ENCODE data around the gene TUBGCP6.
A peak's percentile ranks its signal among the peaks of the same experiment; 100 is the strongest.

Gene TUBGCP6

GRCh38 chr22:50262973-50263617 lies 18.3 kb upstream of the TUBGCP6 start:
- in situ Hi-C loops (cut with MboI; ENCODE audit: low sequenced_read_pairs), result no loop called here
- Histone ChIP-seq H3K27me3 (ENCODE audit: low read depth) (no peaks in the 10 kb centered on the region), H3K36me3 (replicated peaks) (peaks cover 9% of the 10 kb centered on the region), H3K9me3 (no peaks in the 10 kb centered on the region), H3K4me3 (no peak overlapping the region), H3K4me1 (peaks cover 10% of the 10 kb centered on the region)
- DNase-seq (ENCODE audit: low spot score in 2 of 2), result no peak

- Histone ChIP-seq H3K4me1 (peaks cover 10% of the 10 kb centered on the region), H3K4me3 (no peak overlapping the region), H3K27me3 (ENCODE audit: low read depth) (no peaks in the 10 kb centered on the region), H3K36me3 (replicated peaks) (peaks cover 13% of the 10 kb centered on the region), H3K9me3 (no peaks in the 10 kb centered on the region)
- no peak for DNase-seq (ENCODE audit: low spot score in 2 of 2)
- in situ Hi-C loops (cut with MboI; ENCODE audit: low sequenced_read_pairs), result no loop called here
These were observed 17.7 kb upstream of the TUBGCP6 start for GRCh38 chr22:50262460-50262911.

GRCh38 chr22:50261615-50262459 lies 17.0 kb upstream of the TUBGCP6 start, which contains the start of gene MAPK12:
TSS of gene MAPK12 (minus strand) at chr22:50261683. CDS start at chr22:50261509, 174 bp downstream.
- peaks cover 10% of the 10 kb centered on the region for H3K4me1 ChIP-seq
- peaks cover 18% of the 10 kb centered on the region for H3K36me3 ChIP-seq (replicated peaks)
- peak within 1 kb of the TSS; percentile 74 for H3K4me3 ChIP-seq
- H3K9me3 ChIP-seq, result no peaks in the 10 kb centered on the region
- H3K27me3 ChIP-seq (ENCODE audit: low read depth), result no peaks in the 10 kb centered on the region
- in situ Hi-C loops (cut with MboI; ENCODE audit: low sequenced_read_pairs), result no loop called here
- peak; percentile 45 to 74 for DNase-seq (ENCODE audit: low spot score in 2 of 2)

- in situ Hi-C loops (cut with MboI; ENCODE audit: low sequenced_read_pairs), result no loop called here
- H3K9me3 ChIP-seq, result no peaks in the 10 kb centered on the region
- H3K36me3 ChIP-seq (replicated peaks), result peaks cover 25% of the 10 kb centered on the region
- H3K4me3 ChIP-seq, result peak overlapping the region; percentile 74
- no peaks in the 10 kb centered on the region for H3K27me3 ChIP-seq (ENCODE audit: low read depth)
- H3K4me1 ChIP-seq, result peaks cover 10% of the 10 kb centered on the region
- peak; percentile 22 to 58 for DNase-seq (ENCODE audit: low spot score in 2 of 2)
These were observed 16.2 kb upstream of the TUBGCP6 start for GRCh38 chr22:50260801-50261614.

- in situ Hi-C loops (cut with MboI; ENCODE audit: low sequenced_read_pairs), result no loop called here
- Histone ChIP-seq H3K9me3 (no peaks in the 10 kb centered on the region), H3K36me3 (replicated peaks) (peaks cover 27% of the 10 kb centered on the region), H3K27me3 (ENCODE audit: low read depth) (no peaks in the 10 kb centered on the region), H3K4me1 (peaks cover 10% of the 10 kb centered on the region), H3K4me3 (peak overlapping the region; percentile 74)
- no peak for DNase-seq (ENCODE audit: low spot score in 2 of 2)
These were observed 15.6 kb upstream of the TUBGCP6 start for GRCh38 chr22:50260434-50260800.

GRCh38 chr22:50259302-50259701 lies 14.5 kb upstream of the TUBGCP6 start:
- no peak overlapping the region for H3K4me3 ChIP-seq
- in situ Hi-C loops (cut with MboI; ENCODE audit: low sequenced_read_pairs), result loop anchor here (10.0 kb wide), 1 partner anchor 255 kb away; no protein-coding TSS in a partner anchor
- H3K4me1 ChIP-seq, result peaks cover 10% of the 10 kb centered on the region
- no peak for DNase-seq (ENCODE audit: low spot score in 2 of 2)
- peaks cover 35% of the 10 kb centered on the region for H3K36me3 ChIP-seq (replicated peaks)
- H3K9me3 ChIP-seq, result no peaks in the 10 kb centered on the region
- H3K27me3 ChIP-seq (ENCODE audit: low read depth), result no peaks in the 10 kb centered on the region

GRCh38 chr22:50258361-50259292 lies 13.8 kb upstream of the TUBGCP6 start:
- Histone ChIP-seq H3K36me3 (replicated peaks) (peaks cover 38% of the 10 kb centered on the region), H3K4me1 (peaks cover 10% of the 10 kb centered on the region), H3K27me3 (ENCODE audit: low read depth) (no peaks in the 10 kb centered on the region), H3K4me3 (no peak overlapping the region), H3K9me3 (no peaks in the 10 kb centered on the region)
- in situ Hi-C loops (cut with MboI; ENCODE audit: low sequenced_read_pairs), result loop anchor here (10.0 kb wide), 1 partner anchor 256 kb away; no protein-coding TSS in a partner anchor
- DNase-seq (ENCODE audit: low spot score in 2 of 2), result no peak

GRCh38 chr22:50257451-50258360 lies 12.9 kb upstream of the TUBGCP6 start:
- peaks cover 7% of the 10 kb centered on the region for H3K4me1 ChIP-seq
- peaks cover 38% of the 10 kb centered on the region for H3K36me3 ChIP-seq (replicated peaks)
- no peak for DNase-seq (ENCODE audit: low spot score in 2 of 2)
- H3K9me3 ChIP-seq, result no peaks in the 10 kb centered on the region
- H3K27me3 ChIP-seq (ENCODE audit: low read depth), result no peaks in the 10 kb centered on the region
- in situ Hi-C loops (cut with MboI; ENCODE audit: low sequenced_read_pairs), result loop anchor here (10.0 kb wide), 1 partner anchor 257 kb away; no protein-coding TSS in a partner anchor
- H3K4me3 ChIP-seq, result no peak overlapping the region

- no peak for DNase-seq (ENCODE audit: low spot score in 2 of 2)
- H3K4me3 ChIP-seq, result no peak overlapping the region
- H3K9me3 ChIP-seq, result no peaks in the 10 kb centered on the region
- no peaks in the 10 kb centered on the region for H3K27me3 ChIP-seq (ENCODE audit: low read depth)
- peaks cover under 1% of the 10 kb centered on the region; the same call in 1 of the 2 replicates for H3K4me1 ChIP-seq
- peaks cover 44% of the 10 kb centered on the region for H3K36me3 ChIP-seq (replicated peaks)
- in situ Hi-C loops (cut with MboI; ENCODE audit: low sequenced_read_pairs), result loop anchor here (10.0 kb wide), 1 partner anchor 258 kb away; no protein-coding TSS in a partner anchor
These were observed 12.2 kb upstream of the TUBGCP6 start for GRCh38 chr22:50257041-50257440.

GRCh38 chr22:50256258-50256862 lies 11.5 kb upstream of the TUBGCP6 start:
- in situ Hi-C loops (cut with MboI; ENCODE audit: low sequenced_read_pairs), result loop anchor here (10.0 kb wide), 1 partner anchor 258 kb away; no protein-coding TSS in a partner anchor
- H3K4me1 ChIP-seq, result no peaks in the 10 kb centered on the region
- no peaks in the 10 kb centered on the region for H3K9me3 ChIP-seq
- no peak overlapping the region for H3K4me3 ChIP-seq
- DNase-seq (ENCODE audit: low spot score in 2 of 2), result no peak
- H3K36me3 ChIP-seq (replicated peaks), result peaks cover 44% of the 10 kb centered on the region
- H3K27me3 ChIP-seq (ENCODE audit: low read depth), result no peaks in the 10 kb centered on the region

GRCh38 chr22:50255607-50256006 lies 10.8 kb upstream of the TUBGCP6 start:
- DNase-seq (ENCODE audit: low spot score in 2 of 2), result no peak
- in situ Hi-C loops (cut with MboI; ENCODE audit: low sequenced_read_pairs), result loop anchor here (10.0 kb wide), 1 partner anchor 259 kb away; no protein-coding TSS in a partner anchor

More at GRCh38 chr22:50255607-50256006, 10.8 kb upstream of the TUBGCP6 start:
- Histone ChIP-seq H3K4me1 (no peaks in the 10 kb centered on the region), H3K27me3 (ENCODE audit: low read depth) (no peaks in the 10 kb centered on the region), H3K9me3 (no peaks in the 10 kb centered on the region), H3K36me3 (replicated peaks) (peaks cover 44% of the 10 kb centered on the region), H3K4me3 (no peak overlapping the region)
